ENCODE data around the gene ACTR5.

The ACTR5 gene

GRCh38 chr20:38714308-38714707, 34.0 kb upstream of the ACTR5 start:
- TF ChIP-seq, protein P1, sequence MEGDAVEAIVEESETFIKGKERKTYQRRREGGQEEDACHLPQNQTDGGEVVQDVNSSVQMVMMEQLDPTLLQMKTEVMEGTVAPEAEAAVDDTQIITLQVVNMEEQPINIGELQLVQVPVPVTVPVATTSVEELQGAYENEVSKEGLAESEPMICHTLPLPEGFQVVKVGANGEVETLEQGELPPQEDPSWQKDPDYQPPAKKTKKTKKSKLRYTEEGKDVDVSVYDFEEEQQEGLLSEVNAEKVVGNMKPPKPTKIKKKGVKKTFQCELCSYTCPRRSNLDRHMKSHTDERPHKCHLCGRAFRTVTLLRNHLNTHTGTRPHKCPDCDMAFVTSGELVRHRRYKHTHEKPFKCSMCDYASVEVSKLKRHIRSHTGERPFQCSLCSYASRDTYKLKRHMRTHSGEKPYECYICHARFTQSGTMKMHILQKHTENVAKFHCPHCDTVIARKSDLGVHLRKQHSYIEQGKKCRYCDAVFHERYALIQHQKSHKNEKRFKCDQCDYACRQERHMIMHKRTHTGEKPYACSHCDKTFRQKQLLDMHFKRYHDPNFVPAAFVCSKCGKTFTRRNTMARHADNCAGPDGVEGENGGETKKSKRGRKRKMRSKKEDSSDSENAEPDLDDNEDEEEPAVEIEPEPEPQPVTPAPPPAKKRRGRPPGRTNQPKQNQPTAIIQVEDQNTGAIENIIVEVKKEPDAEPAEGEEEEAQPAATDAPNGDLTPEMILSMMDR (IDR thresholded peaks at IDR 0.05): no peak

DNA sequence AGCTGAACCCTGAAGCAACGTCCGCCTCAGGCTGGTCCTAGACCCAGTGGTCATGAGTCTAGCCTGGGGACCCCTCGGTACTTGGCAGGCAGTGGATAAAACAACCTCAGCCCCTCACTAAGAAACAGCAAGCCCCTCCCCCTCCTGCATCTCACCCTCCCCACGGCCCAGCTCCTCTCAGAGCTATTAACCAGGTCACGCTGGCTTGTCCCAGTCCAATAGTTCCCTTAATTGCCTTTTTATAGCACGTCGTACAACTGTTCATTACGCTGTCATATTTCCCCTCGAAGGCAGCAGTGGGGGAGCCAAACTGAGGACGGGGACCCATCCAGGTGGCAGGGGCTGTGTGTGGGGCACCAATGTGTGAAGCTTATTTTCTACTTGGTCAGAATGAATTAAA, 32.6 kb upstream of the ACTR5 start:
- TF ChIP-seq, protein P1 (IDR thresholded peaks at IDR 0.05): no peak

- TF ChIP-seq, protein P1 (IDR thresholded peaks at IDR 0.05): no peak
These were observed 25.6 kb upstream of the ACTR5 start for GRCh38 chr20:38722683-38723016.

- TF ChIP-seq, protein P1 (IDR thresholded peaks at IDR 0.05): no peak
These were observed 25.0 kb upstream of the ACTR5 start for GRCh38 chr20:38723017-38723847.

DNA sequence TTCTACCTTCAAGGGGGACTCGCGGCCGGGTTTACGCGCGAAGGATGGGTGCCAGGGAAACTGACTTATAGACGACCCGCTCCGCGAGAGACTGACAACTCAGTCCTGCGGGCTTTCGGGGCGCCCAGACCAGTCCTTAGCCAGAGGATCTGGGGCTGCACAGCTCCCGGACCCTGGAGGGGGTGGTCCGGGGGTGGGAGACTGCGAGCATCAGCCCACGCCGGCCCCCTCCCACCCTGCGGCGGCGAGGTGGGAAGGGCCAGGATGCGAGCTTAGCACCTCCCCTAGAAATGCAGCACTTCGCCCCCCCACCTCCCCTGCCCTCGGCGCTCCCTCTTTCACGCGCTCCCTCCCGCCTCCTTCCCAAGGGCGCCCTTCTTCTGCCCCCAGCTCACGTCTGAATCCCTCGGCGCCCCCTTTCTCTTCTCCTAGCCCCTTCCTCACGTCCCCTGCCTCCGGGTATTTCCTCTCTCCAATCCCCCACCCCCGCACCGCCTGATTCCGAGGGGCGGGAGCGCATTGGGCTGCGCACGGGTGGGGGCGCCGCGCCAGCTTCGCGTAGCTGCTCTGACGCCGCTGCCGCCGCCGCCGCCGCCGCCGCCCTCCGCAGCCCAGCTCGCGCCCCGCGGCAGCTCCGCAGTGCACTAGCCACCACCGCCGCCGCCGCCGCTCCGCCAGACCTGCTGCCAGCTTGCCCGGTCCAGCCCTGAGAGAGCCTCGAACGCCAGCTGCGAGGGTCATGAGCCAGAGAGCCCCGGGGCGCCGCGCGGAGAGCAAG, 24.2 kb upstream of the ACTR5 start, which contains the start of gene SLC32A1:
Gene SLC32A1, plus strand, starts transcription at position 639 of the 778 bp plus-strand sequence. CDS start 239 bp downstream, outside the sequence.
- TF ChIP-seq, protein P1 (IDR thresholded peaks at IDR 0.05): no peak

GRCh38 chr20:38724626-38725147, 23.6 kb upstream of the ACTR5 start:
- TF ChIP-seq, protein P1 (IDR thresholded peaks at IDR 0.05): no peak

DNA sequence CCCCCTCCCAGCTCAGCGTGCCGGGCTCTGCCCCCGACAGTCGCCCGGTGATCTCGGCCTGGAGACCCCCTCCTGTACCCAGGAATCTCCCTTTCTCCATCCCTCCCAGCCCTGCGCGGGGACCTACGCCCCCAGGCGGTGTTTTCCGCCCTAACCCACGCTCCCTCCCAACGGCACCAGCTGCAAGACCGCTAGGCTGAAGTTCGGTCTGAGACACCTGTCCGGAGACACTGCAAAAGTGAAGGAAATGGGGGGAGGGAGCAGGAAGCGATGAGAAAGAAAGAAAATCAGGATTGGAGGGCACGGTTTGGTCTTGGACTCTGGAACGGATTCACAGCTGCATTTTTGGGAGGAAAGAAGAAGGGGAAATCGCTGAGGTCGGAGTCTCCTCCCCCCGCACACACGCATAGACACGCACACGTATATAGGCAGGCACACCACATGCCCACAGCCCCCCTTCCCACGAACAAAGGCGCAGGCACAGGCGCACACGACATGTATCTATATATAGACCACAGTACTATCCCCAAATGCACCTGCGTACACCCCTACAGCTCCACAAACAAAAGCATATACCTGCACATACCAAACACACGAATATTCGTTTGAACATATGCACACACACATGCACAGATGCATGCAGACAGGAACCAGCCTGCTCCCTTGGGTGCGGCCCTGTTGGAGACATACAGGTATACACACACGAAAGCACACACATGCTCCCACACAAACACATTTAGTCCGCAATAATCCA, 22.9 kb upstream of the ACTR5 start:
- TF ChIP-seq, protein P1 (IDR thresholded peaks at IDR 0.05): no peak
